HG03045 (cell line): ENCODE measurements around the gene DCAF15.
A peak's percentile ranks its signal among the peaks of the same experiment; 100 is the strongest.
"Not testable (repeated sequence)": the region's sequence is repeated elsewhere in the genome, so short reads cannot be mapped to it uniquely, and the experiment has no call there.

ENCODE experiments used
- ATAC-seq: cut with Tn5 transposase; IDR thresholded peaks from one replicate; pipeline ENCODE4 v1.9.1; 2021; ENCODE audit warnings: mild to moderate bottlenecking, moderate library complexity; ENCODE audit not compliant: unreplicated experiment

Gene DCAF15, protein sequence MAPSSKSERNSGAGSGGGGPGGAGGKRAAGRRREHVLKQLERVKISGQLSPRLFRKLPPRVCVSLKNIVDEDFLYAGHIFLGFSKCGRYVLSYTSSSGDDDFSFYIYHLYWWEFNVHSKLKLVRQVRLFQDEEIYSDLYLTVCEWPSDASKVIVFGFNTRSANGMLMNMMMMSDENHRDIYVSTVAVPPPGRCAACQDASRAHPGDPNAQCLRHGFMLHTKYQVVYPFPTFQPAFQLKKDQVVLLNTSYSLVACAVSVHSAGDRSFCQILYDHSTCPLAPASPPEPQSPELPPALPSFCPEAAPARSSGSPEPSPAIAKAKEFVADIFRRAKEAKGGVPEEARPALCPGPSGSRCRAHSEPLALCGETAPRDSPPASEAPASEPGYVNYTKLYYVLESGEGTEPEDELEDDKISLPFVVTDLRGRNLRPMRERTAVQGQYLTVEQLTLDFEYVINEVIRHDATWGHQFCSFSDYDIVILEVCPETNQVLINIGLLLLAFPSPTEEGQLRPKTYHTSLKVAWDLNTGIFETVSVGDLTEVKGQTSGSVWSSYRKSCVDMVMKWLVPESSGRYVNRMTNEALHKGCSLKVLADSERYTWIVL

DNA sequence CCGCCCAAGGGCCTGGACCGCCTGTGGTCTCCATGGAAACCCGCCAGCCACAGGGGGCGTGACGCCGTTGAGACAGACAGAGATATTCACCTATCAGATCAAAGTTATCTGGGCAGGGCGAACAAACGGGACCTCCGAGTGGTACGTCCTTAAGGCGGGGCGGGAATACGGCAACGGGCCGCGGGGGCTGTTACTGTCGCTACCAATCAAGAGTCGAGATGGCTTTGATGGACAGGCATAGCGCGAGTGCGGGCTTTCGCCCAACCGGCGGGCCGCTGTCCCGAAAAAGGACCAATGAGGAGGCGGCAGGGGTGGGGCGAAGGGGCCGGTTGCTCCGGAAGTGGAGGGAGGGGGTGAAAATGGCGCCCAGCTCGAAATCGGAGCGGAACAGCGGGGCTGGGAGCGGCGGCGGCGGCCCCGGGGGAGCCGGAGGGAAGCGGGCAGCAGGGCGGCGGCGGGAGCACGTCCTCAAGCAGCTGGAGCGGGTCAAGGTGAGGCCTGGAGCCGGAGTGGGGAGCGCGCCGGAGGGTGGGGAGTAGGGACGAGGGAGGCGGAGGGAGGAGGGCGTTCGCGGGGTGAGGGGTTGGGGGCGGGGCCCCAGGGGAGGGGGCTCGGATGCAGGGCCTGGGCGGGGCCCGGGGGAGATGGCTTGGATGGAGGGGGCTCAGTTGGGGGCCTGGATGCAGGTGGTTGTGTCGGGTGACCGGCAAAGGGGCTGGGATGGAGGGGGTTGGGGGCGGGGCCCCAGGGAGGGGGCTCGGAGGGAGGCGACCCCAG lies at the start of gene DCAF15:
Gene DCAF15, plus strand, starts transcription at position 356 of the 777 bp plus-strand sequence. Its CDS starts 4 bp downstream, at position 360.
- ATAC-seq = peak; percentile 96

DNA sequence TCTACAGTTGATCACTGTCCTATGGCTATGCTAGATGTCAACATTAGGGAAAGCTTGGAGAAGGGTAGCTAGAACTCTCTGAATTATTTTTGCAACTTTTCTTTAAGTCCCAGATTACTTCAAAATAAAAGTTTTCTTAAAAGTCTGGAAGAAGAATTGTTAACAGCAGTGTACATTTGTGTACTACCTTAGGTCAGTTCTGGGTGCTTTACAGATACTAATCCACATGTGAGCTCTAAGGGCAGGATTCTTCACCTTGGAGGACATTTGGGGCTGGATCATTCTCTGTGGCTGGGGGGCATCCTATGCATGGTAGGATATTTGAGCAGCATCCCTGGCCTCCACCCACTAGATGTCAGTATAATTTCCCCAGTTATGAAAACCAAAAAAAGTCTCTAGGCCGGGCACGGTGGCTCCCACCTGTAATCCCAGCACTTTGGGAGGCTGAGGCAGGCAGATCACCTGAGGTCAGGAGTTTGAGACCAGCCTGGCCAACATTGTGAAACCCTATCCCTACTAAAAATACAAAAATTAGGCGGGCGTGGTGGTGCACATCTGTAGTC lies 49.2 kb upstream of the DCAF15 start:
- no peak for ATAC-seq

DNA sequence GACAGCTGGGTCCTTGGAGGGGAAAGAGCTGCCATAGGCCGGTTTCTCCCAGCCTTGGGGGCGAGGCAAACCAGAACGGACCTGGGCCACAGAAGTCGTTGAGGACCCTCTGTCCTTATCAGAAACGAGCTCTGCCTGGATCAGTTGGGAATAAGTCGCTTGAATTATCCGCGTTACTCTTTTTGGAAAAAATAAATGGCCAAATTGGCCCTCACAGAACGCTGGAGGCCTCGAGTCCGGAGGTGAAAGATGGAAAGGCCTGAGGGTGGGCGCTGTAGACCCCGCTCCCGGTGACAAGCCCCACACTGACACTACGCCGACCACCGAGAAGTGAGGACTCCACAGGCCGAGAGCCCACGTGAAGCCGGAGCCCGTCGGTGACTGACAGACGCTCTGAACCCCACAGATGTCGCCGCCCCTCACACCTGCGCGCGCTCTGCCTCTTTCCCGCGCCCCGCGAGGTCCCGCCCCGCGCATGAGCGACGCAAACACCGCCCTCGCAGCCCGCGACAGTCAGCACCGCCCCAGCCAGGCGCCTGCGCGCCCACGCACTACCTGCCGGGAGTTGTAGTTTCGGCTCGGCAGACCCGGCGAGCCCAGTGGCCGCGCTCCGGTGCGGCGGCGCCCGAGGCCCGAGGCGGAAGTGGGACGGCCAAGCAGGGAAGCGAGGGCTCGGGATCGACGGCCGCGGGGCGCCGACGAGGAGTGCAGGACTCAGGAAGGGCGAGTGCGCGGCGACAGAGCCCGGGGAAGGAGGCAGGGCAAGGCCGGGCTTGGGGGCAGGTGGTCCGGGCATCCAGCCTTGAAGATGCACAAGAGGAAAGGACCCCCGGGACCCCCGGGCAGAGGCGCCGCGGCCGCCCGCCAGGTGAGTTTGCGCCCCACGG lies 46.4 kb upstream of the DCAF15 start, which contains the start of the genes BRME1 and CC2D1A:
Gene BRME1, minus strand, starts transcription at position 484 of the 887 bp plus-strand sequence. CDS start 1,225 bp downstream, outside the sequence.
Gene CC2D1A, plus strand, starts transcription at position 568 of the 887 bp plus-strand sequence. Its CDS starts 241 bp downstream, at position 809.
- ATAC-seq = peak; percentile 90

DNA sequence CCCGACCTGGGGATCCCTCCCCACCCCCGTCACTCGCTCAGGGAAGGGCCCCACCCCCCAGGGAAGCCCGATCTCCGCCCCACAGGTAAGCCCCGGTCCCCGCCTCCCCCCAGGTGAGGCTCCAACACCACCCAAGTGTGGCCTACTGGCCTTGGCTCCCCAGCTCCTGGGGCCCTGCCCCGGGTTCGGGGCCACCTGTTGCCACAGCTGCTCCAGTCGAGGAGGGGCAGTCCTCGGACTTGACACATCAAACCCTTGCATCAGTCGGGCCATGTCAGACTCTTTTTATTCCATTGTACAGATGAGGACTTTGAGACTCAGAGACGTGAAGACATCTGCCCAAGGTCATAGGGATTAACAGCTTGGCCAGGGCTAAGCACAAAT lies 45.8 kb upstream of the DCAF15 start:
- ATAC-seq = no peak

DNA sequence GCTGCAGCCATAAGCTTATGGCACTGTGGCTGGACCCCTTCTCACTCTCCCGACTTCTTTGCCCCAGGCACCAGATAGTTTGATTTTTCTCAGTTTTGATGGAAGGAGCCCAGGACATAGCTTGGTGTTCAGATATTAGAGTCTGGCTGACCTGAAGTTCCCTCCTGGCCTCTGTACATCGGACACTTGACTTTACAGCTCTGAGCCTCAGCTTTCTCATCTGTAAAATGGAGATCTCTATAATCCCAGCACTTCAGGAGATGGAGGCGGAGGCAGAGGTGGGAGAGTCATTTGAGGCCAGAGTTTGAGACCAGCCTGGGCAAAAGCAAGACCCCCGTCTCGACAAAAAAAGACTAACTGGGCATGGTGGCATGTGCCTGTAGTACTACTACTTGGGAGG lies 45.4 kb upstream of the DCAF15 start:
- ATAC-seq = no peak

DNA sequence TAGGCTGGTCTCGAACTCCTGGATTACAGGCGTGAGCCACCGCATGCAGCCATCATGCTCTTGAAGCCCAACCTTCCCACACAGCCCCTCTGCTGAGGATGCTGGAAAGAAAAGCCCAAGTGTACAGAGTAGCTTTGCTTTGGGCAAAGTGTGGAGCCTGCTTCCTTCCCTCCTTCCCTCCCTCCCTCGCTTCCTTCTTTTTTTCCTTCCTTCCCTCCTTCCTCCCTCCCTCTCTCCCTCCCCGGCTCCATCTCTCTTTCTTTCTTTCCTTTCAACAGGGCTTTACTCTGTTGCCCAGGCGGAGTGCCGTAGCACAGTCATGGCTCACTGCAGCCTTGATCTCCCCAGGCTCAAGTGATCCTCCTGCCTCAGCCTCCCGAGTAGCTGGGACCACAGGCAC lies 43.6 kb upstream of the DCAF15 start:
- no peak for ATAC-seq

DNA sequence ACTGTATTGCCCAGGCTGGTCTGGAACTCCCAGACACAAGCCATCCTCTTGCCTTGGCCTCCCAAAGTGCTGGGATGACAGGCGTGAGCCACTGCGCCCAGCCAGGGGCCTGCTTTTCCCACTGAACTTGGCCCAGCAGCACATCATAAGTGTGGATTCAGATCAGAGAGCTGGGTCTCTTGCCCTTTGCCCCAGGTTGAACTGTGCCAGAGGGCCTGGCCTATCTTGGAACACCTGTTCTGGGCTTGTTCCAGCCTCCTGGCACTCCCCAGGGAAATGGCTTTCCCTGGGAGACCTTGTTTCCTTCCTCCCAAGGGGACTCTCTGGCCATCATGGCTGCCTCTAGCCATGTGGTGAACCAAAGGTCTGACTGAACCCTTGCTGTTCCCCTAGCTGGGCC lies 42.9 kb upstream of the DCAF15 start:
- no peak for ATAC-seq

DNA sequence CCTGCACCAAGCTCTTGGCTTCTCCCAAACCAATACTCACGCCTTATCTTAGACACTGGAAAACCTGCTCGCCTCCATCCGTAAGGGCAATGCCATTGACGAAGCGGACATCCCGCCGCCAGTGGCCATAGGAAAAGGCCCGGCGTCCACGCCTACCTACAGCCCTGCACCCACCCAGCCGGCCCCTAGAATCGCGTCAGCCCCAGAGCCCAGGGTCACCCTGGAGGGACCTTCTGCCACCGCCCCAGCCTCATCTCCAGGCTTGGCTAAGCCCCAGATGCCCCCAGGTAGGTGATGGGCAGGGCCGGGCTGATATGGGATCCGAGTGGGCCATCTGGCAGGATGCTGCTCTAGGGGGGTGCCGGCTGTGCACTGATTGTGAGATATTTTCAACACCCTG lies 39.0 kb upstream of the DCAF15 start:
- no peak for ATAC-seq

DNA sequence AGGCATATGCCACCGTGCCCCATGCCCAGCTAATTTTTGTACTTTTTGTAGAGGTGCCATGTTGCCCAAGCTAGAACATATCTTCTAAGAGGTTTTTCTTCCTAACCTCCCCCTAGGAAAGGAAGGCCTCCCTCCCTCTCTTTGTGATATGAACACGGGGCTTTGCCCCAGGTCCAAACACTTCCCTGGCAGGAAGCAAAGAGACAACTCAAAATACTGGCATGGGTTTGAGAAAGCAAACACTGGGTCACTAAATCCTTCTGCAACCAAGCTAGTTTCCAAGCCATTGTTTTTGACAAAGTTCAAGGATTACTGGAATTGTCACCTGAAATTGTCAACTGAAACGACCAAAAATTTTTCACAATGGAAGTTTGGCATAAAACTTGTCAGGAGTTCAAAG lies 37.5 kb upstream of the DCAF15 start:
- no peak for ATAC-seq

DNA sequence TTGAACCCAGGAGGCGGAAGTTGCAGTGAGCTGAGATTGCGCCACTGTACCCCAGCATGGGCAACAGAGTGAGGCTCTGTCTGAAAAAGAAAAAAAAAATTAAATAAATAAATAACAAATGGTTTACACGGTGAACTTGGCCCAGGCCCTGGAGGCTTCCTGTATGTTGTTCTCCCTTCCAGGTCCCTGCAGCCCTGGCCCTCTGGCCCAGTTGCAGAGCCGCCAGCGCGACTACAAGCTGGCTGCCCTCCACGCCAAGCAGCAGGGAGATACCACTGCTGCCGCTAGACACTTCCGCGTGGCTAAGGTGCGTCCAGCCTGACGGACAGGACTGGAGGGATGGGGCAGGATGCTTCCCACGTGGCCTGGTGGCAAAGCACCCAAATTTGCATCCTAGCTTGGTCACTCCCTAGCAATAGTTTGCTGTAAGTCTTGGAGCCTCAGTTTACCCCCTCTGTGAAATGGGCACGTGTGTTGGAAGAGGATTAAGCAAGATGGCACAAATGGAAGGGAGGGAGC lies 34.4 kb upstream of the DCAF15 start:
- ATAC-seq = no peak

DNA sequence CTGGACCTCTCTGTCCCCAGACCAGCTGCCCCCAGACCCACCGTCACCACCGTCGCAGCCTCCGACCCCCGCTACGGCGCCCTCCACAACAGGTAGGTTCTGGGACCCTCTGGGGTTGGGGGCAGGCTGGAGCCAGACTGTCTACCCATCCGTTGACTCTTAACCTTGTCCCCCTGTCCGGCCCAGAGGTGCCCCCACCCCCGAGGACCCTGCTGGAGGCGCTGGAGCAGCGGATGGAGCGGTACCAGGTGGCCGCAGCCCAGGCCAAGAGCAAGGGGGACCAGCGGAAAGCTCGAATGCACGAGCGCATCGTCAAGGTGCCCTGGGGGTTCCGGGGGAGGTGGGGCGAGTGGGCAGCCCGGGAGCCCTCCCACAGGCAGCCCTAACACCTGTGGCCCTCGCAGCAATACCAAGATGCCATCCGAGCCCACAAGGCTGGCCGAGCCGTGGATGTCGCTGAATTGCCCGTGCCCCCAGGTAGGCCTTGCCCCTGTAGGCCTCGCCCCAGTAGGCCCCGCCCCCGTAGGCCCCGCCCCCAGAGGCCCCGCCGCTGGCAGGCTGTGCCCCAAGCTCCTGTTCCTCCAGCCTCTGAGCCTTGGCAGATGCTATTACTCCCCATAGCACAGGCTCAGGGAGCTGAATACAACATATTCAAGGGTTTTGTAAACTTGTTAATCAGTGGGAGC lies 33.4 kb upstream of the DCAF15 start:
- ATAC-seq = no peak

DNA sequence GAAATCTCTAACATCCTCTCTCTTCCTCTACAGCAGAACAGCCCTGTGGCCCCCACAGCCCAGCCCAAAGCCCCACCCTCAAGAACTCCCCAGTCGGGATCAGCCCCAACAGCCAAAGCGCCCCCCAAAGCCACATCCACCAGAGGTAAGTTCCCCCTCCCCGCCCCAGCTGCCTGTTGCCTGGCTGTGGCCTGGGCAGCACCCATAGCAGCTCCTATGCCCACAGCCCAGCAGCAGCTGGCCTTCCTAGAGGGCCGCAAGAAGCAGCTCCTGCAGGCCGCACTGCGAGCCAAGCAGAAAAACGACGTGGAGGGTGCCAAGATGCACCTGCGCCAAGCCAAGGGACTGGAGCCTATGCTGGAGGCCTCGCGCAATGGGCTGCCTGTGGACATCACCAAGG lies 31.8 kb upstream of the DCAF15 start:
- no peak for ATAC-seq

DNA sequence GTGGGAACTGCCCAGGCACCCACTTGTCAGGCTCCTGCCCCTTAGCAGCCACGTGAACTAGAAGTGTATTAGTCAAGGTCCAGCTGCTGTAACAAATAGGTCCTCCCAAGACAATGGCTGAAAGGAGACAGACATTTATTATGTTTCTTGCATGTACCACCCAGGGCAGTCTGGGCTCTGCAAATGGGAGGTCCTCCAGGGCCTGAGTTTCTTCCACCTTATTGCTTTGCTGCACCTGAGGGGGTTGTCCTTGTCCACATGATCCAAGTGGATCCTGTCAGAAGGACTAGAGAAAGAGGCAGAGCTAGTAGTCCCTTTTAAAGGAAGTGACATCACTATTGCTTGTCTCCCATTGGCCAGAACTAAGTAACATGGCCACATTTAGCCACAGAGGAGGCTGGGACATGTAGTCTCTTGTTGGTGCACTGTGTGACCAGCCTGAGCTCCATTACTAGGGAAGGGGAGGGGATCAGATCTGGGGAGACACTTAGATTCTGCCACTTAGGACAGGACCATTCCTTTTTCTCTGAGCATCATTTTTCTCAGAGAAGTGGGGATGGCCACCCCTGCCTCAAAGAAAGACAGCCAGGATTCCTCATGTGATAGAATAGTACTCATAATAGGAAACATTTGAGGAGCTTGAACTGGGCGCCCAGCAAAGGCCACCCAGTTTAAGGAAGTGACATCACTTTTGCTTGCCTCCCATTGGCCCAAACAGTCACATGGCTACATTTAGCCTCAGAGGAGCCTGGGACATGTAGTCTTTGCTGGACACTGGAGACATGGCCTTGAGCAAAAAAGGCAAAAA lies 31.2 kb upstream of the DCAF15 start:
- ATAC-seq = no peak

DNA sequence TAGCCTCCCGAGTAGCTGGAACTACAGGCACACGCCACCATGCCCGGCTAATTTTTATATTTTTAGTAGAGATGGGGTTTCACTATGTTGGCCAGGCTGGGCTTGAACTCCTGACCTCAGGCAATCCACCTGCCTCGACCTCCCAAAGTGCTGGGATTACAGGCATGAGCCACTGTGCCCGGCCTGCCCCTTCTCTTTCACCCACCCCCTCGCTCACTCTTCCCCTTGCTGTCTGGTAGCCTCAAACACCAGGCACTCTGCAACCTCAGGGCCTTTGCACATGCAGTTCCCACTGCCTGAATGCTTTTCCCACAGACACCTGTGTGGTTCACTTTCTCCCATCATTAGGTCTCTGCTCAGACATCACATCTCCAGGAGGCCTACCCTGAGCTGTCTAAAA lies 30.2 kb upstream of the DCAF15 start:
- not testable (repeated sequence) for ATAC-seq

DNA sequence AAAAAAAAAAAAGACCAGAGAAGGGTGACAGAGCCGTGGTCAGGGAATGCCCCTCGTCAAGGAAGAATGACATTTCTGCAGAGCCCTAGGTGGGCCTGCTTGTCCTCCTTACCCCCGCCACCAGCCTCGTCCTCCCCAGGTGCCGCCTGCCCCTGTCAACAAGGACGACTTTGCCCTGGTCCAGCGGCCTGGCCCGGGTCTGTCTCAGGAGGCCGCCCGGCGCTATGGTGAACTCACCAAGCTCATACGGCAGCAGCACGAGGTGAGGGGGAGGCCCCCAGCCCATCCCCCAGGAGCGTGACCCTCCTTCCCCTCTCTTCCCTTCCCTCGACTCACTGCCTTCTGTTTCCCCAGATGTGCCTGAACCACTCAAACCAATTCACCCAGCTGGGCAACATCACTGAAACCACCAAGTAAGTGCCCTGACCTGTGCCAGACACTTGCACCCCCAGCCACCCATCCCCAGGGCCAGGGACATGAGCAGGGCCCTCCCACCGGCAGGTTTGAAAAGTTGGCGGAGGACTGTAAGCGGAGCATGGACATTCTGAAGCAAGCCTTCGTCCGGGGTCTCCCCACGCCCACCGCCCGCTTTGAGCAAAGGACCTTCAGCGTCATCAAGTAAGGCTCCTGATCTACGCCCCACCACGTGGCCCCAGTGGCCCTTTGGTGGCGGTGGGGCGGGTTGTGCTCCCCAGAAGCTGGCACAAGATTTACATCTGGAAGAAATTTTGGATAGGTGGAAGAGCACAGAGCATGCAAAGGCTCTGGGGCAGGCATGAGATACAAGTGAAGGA lies 28.9 kb upstream of the DCAF15 start:
- ATAC-seq = no peak

DNA sequence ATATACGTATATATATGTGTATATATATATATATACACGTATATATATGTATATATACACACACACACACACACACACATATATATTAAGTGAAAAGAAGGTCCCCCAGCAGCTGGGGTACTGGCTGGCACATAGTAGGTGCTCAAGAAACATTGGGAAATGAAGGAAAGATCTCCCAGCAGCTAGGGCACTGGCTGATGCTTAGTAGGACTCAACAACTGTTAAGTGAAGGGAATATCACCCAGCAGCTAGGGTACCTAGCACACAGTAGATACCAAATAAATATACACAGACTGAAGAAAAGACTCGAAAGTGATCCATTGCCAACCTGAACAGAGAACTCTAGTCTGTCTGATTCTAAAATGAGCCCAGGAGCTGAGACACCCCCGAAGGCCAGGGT lies 26.3 kb upstream of the DCAF15 start:
- no peak for ATAC-seq

DNA sequence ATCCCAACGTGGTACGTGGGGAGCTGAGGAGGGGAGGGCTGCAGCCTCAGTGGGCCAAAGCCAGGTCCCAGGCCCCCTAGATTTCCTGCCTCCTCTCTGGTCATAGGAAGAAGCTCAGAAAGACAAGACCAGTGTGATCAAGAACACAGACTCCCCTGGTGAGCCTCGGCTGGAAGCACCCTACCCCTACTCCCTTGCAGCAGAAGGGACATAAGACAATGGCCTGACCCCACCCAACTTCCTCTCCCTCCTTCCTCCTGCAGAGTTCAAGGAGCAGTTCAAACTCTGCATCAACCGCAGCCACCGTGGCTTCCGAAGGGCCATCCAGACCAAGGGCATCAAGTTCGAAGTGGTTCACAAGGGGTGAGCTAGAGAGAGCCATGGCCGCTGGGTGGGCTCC lies 25.6 kb upstream of the DCAF15 start:
- no peak for ATAC-seq

DNA sequence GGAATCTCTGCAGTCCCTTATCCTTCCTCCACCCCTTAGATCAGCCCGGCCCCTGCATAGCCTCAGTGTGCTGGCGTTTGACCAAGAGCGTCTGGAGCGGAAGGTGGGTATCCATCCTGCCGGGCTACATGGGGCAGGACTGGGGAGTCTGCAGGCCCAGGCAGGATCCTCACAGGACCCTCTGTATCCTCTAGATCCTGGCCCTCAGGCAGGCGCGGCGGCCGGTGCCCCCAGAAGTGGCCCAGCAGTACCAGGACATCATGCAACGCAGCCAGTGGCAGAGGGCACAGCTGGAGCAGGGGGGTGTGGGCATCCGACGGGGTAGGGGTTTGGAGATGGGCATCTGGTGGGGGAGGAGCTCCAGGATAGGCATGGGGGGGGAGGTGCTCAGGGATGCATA lies 23.0 kb upstream of the DCAF15 start:
- no peak for ATAC-seq
